Endodermal cell (in vitro differentiated cells): Measurements from ENCODE around the gene LRRC7. TPM values are rescaled to one million over a fixed set of nuclear protein-coding genes. Genes with fewer than 3 reads are reported as not detected.

Experiments
- DNase-seq: peaks from one replicate; pipeline ENCODE4 v3.0.0-alpha.2; 2017
- H3K27ac ChIP-seq: 2 replicates; pipeline ENCODE4 v1.5.1; 2013; ENCODE audit warnings: mild to moderate bottlenecking, low read depth, low read length, moderate library complexity
- H3K27me3 ChIP-seq: 2 replicates; pipeline ENCODE4 v1.6.1; 2013; ENCODE audit warnings: mild to moderate bottlenecking, low read length, moderate library complexity; ENCODE audit not compliant: insufficient read depth, control insufficient read depth, poor library complexity, severe bottlenecking
- H3K36me3 ChIP-seq: 2 replicates; pipeline ENCODE4 v1.7.0; 2013; ENCODE audit warnings: mild to moderate bottlenecking, low read length, moderate library complexity; ENCODE audit not compliant: control insufficient read depth, insufficient read depth
- H3K4me1 ChIP-seq: one replicate; pipeline ENCODE4 v1.7.0; 2013; ENCODE audit warnings: low read length; ENCODE audit not compliant: control insufficient read depth, insufficient read depth
- H3K4me3 ChIP-seq: 2 replicates; pipeline ENCODE4 v1.5.1; 2013; ENCODE audit warnings: mild to moderate bottlenecking, low read length, moderate library complexity
- H3K9ac ChIP-seq: 2 replicates; pipeline ENCODE4 v1.6.1; 2013; ENCODE audit warnings: mild to moderate bottlenecking, low read length, moderate library complexity; ENCODE audit not compliant: poor library complexity, severe bottlenecking; ENCODE audit errors: extremely low read depth
- H3K9me3 ChIP-seq: 2 replicates; pipeline ENCODE4 v1.6.1; 2013; ENCODE audit warnings: mild to moderate bottlenecking, low read length, moderate library complexity; ENCODE audit not compliant: control insufficient read depth
- H3K27ac Mint-ChIP-seq: 2 replicates; pipeline ENCODE4 v1.8.0; 2020; ENCODE audit warnings: mixed read lengths
- H3K27me3 Mint-ChIP-seq: 2 replicates; pipeline ENCODE4 v1.8.0; 2021; ENCODE audit warnings: mild to moderate bottlenecking, mixed read lengths; ENCODE audit not compliant: insufficient read depth
- H3K36me3 Mint-ChIP-seq: 2 replicates; pipeline ENCODE4 v1.8.0; 2020; ENCODE audit warnings: low read depth, mixed read lengths
- H3K4me1 Mint-ChIP-seq: 2 replicates; pipeline ENCODE4 v1.8.0; 2020; ENCODE audit warnings: mixed read lengths
- H3K4me3 Mint-ChIP-seq: 2 replicates; pipeline ENCODE4 v1.8.0; 2020; ENCODE audit warnings: mild to moderate bottlenecking, moderate library complexity, mixed read lengths
- H3K9me3 Mint-ChIP-seq: 2 replicates; pipeline ENCODE4 v1.8.0; 2020; ENCODE audit warnings: mild to moderate bottlenecking, mixed read lengths
- WGBS, 2 experiments: methylation state at CpG; one replicate each; pipeline versions ENCODE4 v1.1.5 to v1.1.7; 2013; ENCODE audit warnings: missing lambda C conversion rate in 2 of 2, mixed read lengths in 1 of 2; ENCODE audit not compliant: insufficient coverage in 1 of 2, insufficient read length in 1 of 2; 5-methylcytosine and 5-hydroxymethylcytosine counted together
- total RNA-seq, 2 donors: library from RNA; stranded (reverse); fragmentation: NEBNext Ultra II Directional in 1 of 2; extraction: Animal tissue kit (Norgen Biotek cat#: 25700) in 1 of 2; gene quantifications; 2 replicates in 1 of 2; 3 replicates in 1 of 2; pipeline ENCODE4 v1.2.1, GENCODE V29; 2021
- TF ChIP-seq, protein P1 (sequence below): fragments of 200-600 bp; sonication (generic); conservative IDR thresholded peaks from 2 replicates; pipeline ENCODE4 v1.5.0; 2021; ENCODE audit warnings: antibody characterized with exemption, mild to moderate bottlenecking

LRRC7 gene
- total RNA-seq, 2 donors from 2014 or later, result 1.4 to 2.2 TPM

DNA sequence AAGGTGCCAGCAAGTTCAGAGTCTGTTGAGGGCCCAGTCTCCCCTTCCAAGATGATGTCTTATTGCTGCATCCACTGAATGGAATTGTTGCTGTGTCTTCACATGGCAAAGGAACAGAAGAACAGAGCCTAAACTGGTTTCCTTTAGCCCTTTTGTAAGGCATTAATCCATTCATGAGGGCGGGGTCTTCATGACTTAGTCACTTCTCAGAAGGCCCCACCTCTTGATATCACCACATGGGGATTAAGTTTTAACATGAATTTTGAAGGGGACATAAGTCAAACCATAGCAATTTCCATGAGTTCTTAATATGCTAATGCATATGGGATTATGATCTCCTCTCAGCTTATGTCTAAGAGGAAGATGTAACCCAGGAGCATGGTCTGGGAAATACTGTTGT lies 182.9 kb downstream of the LRRC7 start:
- H3K9ac ChIP-seq, result no peak overlapping the region
- Mint-ChIP-seq H3K4me3 (no peak overlapping the region), H3K4me1 (no peaks in the 10 kb centered on the region)

DNA sequence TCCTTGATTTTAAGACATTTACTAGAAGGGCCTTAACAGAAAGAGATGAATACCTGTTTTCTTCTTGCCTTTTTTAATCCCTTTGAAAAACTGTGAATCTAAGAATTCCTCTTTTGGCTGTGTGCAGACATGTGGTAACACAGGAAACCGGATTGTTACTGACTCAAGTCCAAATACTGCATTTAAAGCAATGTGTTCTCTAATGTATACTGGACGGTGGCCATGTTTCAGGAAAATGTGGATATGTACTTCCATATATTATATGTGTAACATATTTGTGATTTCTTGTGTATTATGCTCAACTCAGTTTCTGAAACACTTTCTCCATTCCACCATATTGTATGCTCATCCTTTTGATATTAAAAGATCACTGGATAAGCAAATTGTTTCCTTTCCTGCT lies 185.1 kb downstream of the LRRC7 start:
- Histone ChIP-seq H3K27ac (no peak overlapping the region), H3K4me3 (no peak overlapping the region), H3K4me1 (no peaks in the 10 kb centered on the region), H3K9ac (no peak overlapping the region), H3K9me3 (no peaks in the 10 kb centered on the region), H3K36me3 (no peaks in the 10 kb centered on the region), H3K27me3 (no peaks in the 10 kb centered on the region)
- Mint-ChIP-seq H3K4me1 (no peaks in the 10 kb centered on the region), H3K27me3 (no peaks in the 10 kb centered on the region), H3K36me3 (no peaks in the 10 kb centered on the region), H3K4me3 (no peak overlapping the region), H3K27ac (no peak overlapping the region), H3K9me3 (no peaks in the 10 kb centered on the region)
- no peak for DNase-seq
- WGBS, 2 experiments, result 100% methylated on average over 1 of the region's 2 CpGs; no CpG with 5 or more reads in 1 of the 2 experiments
- TF ChIP-seq, protein P1, sequence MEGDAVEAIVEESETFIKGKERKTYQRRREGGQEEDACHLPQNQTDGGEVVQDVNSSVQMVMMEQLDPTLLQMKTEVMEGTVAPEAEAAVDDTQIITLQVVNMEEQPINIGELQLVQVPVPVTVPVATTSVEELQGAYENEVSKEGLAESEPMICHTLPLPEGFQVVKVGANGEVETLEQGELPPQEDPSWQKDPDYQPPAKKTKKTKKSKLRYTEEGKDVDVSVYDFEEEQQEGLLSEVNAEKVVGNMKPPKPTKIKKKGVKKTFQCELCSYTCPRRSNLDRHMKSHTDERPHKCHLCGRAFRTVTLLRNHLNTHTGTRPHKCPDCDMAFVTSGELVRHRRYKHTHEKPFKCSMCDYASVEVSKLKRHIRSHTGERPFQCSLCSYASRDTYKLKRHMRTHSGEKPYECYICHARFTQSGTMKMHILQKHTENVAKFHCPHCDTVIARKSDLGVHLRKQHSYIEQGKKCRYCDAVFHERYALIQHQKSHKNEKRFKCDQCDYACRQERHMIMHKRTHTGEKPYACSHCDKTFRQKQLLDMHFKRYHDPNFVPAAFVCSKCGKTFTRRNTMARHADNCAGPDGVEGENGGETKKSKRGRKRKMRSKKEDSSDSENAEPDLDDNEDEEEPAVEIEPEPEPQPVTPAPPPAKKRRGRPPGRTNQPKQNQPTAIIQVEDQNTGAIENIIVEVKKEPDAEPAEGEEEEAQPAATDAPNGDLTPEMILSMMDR, result no peak

More for the DNA sequence above, 182.9 kb downstream of the LRRC7 start:
- WGBS, 2 experiments, result 93 to 100% methylated on average over 1 of the region's 1 CpG
- TF ChIP-seq, protein P1, result no peak
- no peaks in the 10 kb centered on the region for H3K36me3 ChIP-seq
- no peak overlapping the region for H3K27ac ChIP-seq
- no peaks in the 10 kb centered on the region for H3K9me3 ChIP-seq
- Mint-ChIP-seq H3K27me3 (no peaks in the 10 kb centered on the region), H3K36me3 (no peaks in the 10 kb centered on the region), H3K9me3 (no peaks in the 10 kb centered on the region), H3K27ac (no peak overlapping the region)
- no peak for DNase-seq
- no peaks in the 10 kb centered on the region for H3K27me3 ChIP-seq
- H3K4me3 ChIP-seq, result no peak overlapping the region
- no peaks in the 10 kb centered on the region for H3K4me1 ChIP-seq

DNA sequence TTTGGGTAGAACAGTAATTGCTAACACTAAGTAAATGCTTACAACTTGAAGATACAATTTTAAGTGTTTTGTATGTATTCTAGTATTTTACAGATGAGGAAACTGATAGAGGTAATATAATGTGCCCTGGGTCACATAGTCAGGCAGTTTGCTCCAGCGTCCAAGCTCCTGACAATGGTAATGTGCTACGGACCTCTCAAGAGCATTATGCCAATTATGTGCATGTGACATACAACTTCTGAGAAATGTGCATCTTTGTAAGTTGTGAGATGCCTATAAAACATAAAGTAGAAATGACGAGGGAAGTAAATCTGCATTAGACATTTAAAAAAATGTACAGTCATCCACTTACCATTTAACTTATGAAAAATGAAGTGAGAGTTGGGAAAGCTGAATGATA lies 186.8 kb downstream of the LRRC7 start:
- H3K4me1 Mint-ChIP-seq, result no peaks in the 10 kb centered on the region
- Histone ChIP-seq H3K27ac (no peak overlapping the region), H3K27me3 (no peaks in the 10 kb centered on the region), H3K36me3 (no peaks in the 10 kb centered on the region), H3K9me3 (no peaks in the 10 kb centered on the region), H3K9ac (no peak overlapping the region), H3K4me1 (no peaks in the 10 kb centered on the region), H3K4me3 (no peak overlapping the region)
- WGBS, 2 experiments, result 78 to 100% methylated on average over 2 to 3 of the region's 3 CpGs
- H3K36me3 Mint-ChIP-seq, result no peaks in the 10 kb centered on the region
- H3K27ac Mint-ChIP-seq, result no peak overlapping the region
- H3K27me3 Mint-ChIP-seq, result no peaks in the 10 kb centered on the region
- TF ChIP-seq, protein P1, result no peak
- no peaks in the 10 kb centered on the region for H3K9me3 Mint-ChIP-seq
- no peak for DNase-seq
- no peak overlapping the region for H3K4me3 Mint-ChIP-seq
